Lung microvascular endothelial cell (primary cell): Measurements from ENCODE around the gene XPO4. TPM values are rescaled to one million over a fixed set of nuclear protein-coding genes. Genes with fewer than 3 reads are reported as not detected.
A peak's percentile ranks its signal among the peaks of the same experiment; 100 is the strongest.

Experiments used
- DNase-seq, 2 donors: peaks; one replicate each; pipeline versions ENCODE4 v3.0.0 to v3.0.0-alpha.2; 2010; ENCODE audit warnings: low read depth in 2 of 2
- total RNA-seq: library from RNA; depleted of rRNA; stranded (reverse); fragments of >200 nt; gene quantifications from 2 replicates; pipeline ENCODE4 v1.2.1, GENCODE V29; 2014

XPO4 gene
- total RNA-seq, 1 donor from 2014 or later, result 16.7 TPM

DNA sequence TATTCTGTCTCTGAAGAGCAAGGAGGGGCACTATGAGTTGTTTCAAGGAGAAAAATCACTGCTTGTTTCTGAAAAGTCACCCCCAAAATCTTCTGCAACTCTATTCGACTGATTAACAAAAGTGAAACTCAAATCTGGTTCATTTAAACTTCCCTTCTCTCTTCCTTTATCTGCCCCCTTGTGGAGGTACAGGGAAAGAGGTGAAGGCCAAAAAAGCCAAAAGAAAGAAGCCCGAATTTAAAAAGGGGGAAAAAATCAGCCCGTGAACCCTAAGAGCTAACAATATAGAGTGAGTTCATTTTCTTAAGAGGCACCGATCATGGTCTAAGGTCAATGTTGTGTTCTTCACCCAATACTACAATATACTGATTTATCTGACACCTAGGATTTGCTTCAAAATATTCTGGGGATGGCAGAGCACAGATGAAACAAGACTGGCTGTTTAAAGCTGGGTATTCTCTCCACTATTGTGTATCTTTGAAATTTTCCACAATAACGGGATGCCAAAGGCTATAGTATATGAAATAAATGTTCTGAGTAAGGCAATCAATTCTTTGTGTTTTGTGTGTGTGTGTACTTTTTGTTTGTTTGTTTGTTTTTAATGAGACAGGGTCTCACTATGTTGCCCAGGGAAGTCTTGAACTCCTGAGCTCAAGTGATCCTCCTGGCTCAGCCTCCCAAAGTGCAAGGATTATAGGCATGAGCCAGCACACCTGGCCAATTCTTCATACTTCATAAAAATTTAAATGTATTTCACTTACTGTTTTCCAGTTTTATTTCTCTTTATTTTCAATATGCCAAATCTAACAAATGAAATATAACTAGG lies 73.8 kb downstream of the XPO4 start:
- peak; percentile 70 to 77 for DNase-seq

GRCh38 chr13:20826843-20827560 lies 75.5 kb downstream of the XPO4 start:
- no peak for DNase-seq

DNA sequence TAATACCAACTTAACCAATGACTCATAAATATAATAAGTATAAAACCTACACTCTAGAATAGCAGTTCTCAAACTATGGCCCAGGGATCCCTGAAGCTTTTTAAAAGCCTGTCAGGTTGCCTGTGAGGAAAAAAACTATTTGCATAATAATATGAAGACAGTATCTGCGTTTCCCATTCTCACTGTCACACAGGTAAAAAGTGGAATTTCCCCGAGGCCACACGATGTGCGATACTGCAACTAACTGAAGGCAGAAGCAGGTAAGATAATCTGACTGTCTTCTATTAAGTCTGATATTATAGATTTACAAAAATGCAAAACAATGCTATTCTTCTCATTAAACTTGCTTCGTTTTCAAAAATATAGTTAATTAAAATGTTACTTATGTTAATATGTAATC lies 76.2 kb downstream of the XPO4 start:
- DNase-seq, result no peak

GRCh38 chr13:20825477-20825875 lies 77.1 kb downstream of the XPO4 start:
- DNase-seq, result peak; percentile 42 to 63

GRCh38 chr13:20824762-20825476 lies 77.6 kb downstream of the XPO4 start:
- peak in 1 of 2 donors; percentile 65 for DNase-seq

- DNase-seq, result no peak
Measured at GRCh38 chr13:20823071-20823470, 79.5 kb downstream of the XPO4 start.

- no peak for DNase-seq
Measured at GRCh38 chr13:20822406-20822805, 80.1 kb downstream of the XPO4 start.

- no peak for DNase-seq
Measured at GRCh38 chr13:20819715-20820114, 82.8 kb downstream of the XPO4 start.

- DNase-seq, result no peak
Measured at GRCh38 chr13:20815464-20815863, 87.1 kb downstream of the XPO4 start.

- DNase-seq, result peak; percentile 92 to 98
Measured at GRCh38 chr13:20814224-20814910, 88.2 kb downstream of the XPO4 start.

GRCh38 chr13:20812890-20813289 lies 89.7 kb downstream of the XPO4 start:
- DNase-seq, result peak in 1 of 2 donors; percentile 53

DNA sequence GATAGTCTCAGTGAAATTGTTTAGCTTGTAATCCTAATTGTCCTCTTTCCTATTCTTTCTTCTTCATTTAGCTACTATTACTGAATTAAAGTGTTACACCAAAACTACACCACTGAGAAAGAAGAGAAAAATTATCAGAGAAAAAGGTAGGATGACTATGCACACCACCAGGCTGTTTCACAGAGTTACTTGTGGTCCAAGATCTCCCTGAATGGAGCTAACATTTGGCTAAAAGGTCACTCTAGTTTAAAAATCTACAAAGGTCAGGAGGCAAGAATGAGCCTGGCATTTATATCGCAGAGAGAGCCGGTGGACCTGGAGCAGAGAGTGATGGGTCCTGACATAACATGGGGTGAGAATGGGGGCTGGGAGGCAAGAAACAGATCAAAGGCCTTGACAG lies 91.7 kb downstream of the XPO4 start:
- no peak for DNase-seq

GRCh38 chr13:20808874-20809273 lies 93.7 kb downstream of the XPO4 start:
- no peak for DNase-seq

DNA sequence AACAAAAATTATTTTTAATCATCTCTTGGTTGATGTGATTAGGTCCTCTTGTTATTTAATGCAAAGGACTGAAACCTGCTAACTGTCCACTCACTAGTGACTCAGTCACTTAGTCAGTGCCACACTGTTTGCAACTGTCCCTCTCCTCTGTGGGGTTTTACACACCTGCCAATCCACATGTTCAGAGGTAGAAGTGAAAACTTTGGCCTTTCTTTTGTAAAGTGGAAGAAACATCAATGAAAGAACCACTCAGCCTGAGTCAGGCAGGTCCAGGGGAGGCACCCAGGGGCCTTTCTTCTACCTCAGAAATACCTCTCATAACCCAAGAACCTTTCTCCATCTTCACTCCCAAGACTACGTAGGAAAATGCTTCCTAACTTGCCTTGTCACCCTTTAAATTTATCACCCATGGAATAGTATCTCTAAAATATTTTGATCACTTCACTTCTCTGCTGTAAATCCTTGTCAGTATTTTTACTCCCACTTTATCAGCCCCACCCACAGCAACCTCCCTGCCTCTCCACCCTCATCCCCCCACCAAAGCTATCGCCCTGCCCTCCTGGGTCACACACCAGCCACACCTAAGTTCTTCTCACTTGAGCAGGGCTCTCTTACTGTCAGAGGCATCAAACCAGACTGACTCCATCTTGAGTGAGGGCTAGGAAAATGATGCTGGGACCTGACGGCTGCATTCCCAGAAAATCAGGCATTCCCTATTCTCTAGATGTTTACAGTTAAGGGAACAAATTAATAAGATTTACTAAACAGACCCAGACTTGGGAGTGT lies 99.2 kb downstream of the XPO4 start:
- no peak for DNase-seq

GRCh38 chr13:20801707-20802106 lies 100.8 kb downstream of the XPO4 start:
- peak; percentile 64 for DNase-seq

- DNase-seq, result peak in 1 of 2 donors; percentile 37
Measured at GRCh38 chr13:20799726-20800416, 102.7 kb downstream of the XPO4 start.

DNA sequence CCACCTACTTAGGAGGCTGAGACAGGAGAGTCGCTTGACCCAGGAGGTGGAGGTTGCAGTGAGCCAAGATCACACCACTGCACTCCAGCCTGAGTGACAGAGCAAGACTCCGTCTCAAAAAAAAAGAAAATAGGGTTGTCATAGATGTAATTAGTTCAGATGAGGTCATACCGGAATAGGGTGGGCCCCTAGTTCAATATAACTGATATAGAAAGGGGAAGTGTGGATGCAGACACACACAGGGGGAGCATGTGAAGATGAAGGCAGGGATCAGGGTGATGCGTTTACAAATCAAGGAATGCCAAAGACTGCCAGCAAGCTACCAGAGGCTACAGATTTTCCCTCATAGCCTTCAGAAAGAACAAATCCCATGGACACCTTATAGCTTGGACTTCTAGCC lies 104.5 kb downstream of the XPO4 start:
- peak in 1 of 2 donors; percentile 66 for DNase-seq

- DNase-seq, result peak; percentile 64 to 82
Measured at GRCh38 chr13:20796791-20797508, 105.6 kb downstream of the XPO4 start.

- DNase-seq, result no peak
Measured at GRCh38 chr13:20789665-20790064, 112.9 kb downstream of the XPO4 start.
